Parathyroid adenoma (tissue), 2 donors: ENCODE measurements around the gene KIF13A.

Experiments
- H2AFZ ChIP-seq: fragments of 300-600 bp; sonication (generic); one replicate; pipeline ENCODE4 v1.7.0; 2017; ENCODE audit warnings: antibody characterized with exemption, mild to moderate bottlenecking
- H3K27ac ChIP-seq: fragments of 300-600 bp; sonication (generic); one replicate; pipeline ENCODE4 v1.7.0; 2017
- H3K27me3 ChIP-seq: fragments of 300-600 bp; sonication (generic); one replicate; pipeline ENCODE4 v1.7.0; 2017; ENCODE audit warnings: low read length; ENCODE audit not compliant: control insufficient read depth, insufficient read depth
- H3K36me3 ChIP-seq: fragments of 300-600 bp; sonication (generic); one replicate; pipeline ENCODE4 v1.7.0; 2017; ENCODE audit warnings: low read length; ENCODE audit not compliant: control insufficient read depth, insufficient read depth
- H3K4me1 ChIP-seq: fragments of 300-600 bp; sonication (generic); one replicate; pipeline ENCODE4 v1.7.0; 2017; ENCODE audit warnings: control low read depth
- H3K4me2 ChIP-seq: fragments of 300-600 bp; sonication (generic); one replicate; pipeline ENCODE4 v1.7.0; 2017; ENCODE audit warnings: low read length
- H3K4me3 ChIP-seq: fragments of 300-600 bp; sonication (generic); one replicate; pipeline ENCODE4 v1.7.0; 2017; ENCODE audit warnings: low read depth, low read length
- H3K79me2 ChIP-seq: fragments of 300-600 bp; sonication (generic); one replicate; pipeline ENCODE4 v1.7.0; 2017; ENCODE audit warnings: control low read depth
- H3K9ac ChIP-seq: fragments of 300-600 bp; sonication (generic); one replicate; pipeline ENCODE4 v1.7.0; 2017; ENCODE audit warnings: mild to moderate bottlenecking
- H3K9me3 ChIP-seq: fragments of 300-600 bp; sonication (generic); one replicate; pipeline ENCODE4 v1.7.0; 2017; ENCODE audit warnings: low read length; ENCODE audit not compliant: control insufficient read depth
- CTCF ChIP-seq: fragments of 300-600 bp; sonication (generic); IDR thresholded peaks from one replicate; pipeline ENCODE4 v1.7.0; 2017; ENCODE audit warnings: antibody characterized with exemption, mild to moderate bottlenecking
- donor health status: primary hyperparathyroidism.

Gene KIF13A

GRCh38 chr6:17904491-17905120, 82.8 kb downstream of the KIF13A start:
- H3K27me3 ChIP-seq = no peaks in the 10 kb centered on the region
- H3K9me3 ChIP-seq = no peaks in the 10 kb centered on the region
- no peak overlapping the region for H3K27ac ChIP-seq
- H2AFZ ChIP-seq = no peak overlapping the region
- H3K36me3 ChIP-seq = no peaks in the 10 kb centered on the region
- no peak for TF ChIP-seq CTCF
- H3K4me1 ChIP-seq = peaks cover 6% of the 10 kb centered on the region
- H3K79me2 ChIP-seq = peaks cover 4% of the 10 kb centered on the region
- no peak overlapping the region for H3K4me2 ChIP-seq
- no peak overlapping the region for H3K9ac ChIP-seq
- no peak overlapping the region for H3K4me3 ChIP-seq

DNA sequence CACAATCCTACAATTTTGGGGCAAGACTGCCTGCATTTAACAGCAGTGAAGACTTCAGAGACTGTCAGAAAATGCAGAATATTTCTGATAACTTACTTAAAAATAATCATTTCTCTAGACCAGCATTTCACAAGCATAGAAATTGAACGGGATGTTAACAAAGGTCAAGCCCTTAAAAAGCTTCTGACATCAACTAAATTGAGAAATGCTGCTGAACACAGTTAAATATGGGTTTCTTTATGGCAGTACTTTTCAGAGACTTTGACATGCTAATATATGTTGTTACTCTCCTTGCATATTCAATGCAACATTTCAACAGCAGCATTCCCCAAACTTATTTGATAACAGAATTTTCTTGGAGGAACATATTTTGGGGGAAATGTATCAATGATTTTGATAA, 84.5 kb downstream of the KIF13A start:
- TF ChIP-seq CTCF = no peak
- Histone ChIP-seq H3K4me3 (no peak overlapping the region), H3K27ac (no peak overlapping the region), H2AFZ (no peak overlapping the region), H3K36me3 (no peaks in the 10 kb centered on the region), H3K9me3 (no peaks in the 10 kb centered on the region), H3K79me2 (no peaks in the 10 kb centered on the region), H3K4me1 (peaks cover 6% of the 10 kb centered on the region), H3K27me3 (no peaks in the 10 kb centered on the region), H3K9ac (no peak overlapping the region), H3K4me2 (no peak overlapping the region)

GRCh38 chr6:17901493-17901892, 85.9 kb downstream of the KIF13A start:
- Histone ChIP-seq H3K9me3 (no peaks in the 10 kb centered on the region), H3K9ac (no peak overlapping the region), H3K36me3 (no peaks in the 10 kb centered on the region), H3K79me2 (no peaks in the 10 kb centered on the region), H3K4me1 (no peaks in the 10 kb centered on the region), H3K27me3 (no peaks in the 10 kb centered on the region), H3K4me2 (no peak overlapping the region), H3K4me3 (no peak overlapping the region), H3K27ac (no peak overlapping the region), H2AFZ (no peak overlapping the region)
- no peak for TF ChIP-seq CTCF

GRCh38 chr6:17900011-17900410, 87.4 kb downstream of the KIF13A start:
- no peak overlapping the region for H3K27ac ChIP-seq
- peaks cover 4% of the 10 kb centered on the region for H3K9me3 ChIP-seq
- H3K79me2 ChIP-seq = no peaks in the 10 kb centered on the region
- no peak overlapping the region for H3K4me2 ChIP-seq
- H3K4me3 ChIP-seq = no peak overlapping the region
- H2AFZ ChIP-seq = no peak overlapping the region
- no peak for TF ChIP-seq CTCF
- no peaks in the 10 kb centered on the region for H3K4me1 ChIP-seq
- no peaks in the 10 kb centered on the region for H3K27me3 ChIP-seq
- H3K36me3 ChIP-seq = peaks cover 6% of the 10 kb centered on the region
- no peak overlapping the region for H3K9ac ChIP-seq

GRCh38 chr6:17899491-17899890, 87.9 kb downstream of the KIF13A start:
- no peaks in the 10 kb centered on the region for H3K4me1 ChIP-seq
- H2AFZ ChIP-seq = no peak overlapping the region
- H3K9me3 ChIP-seq = peaks cover 9% of the 10 kb centered on the region
- no peak overlapping the region for H3K27ac ChIP-seq
- no peak overlapping the region for H3K4me2 ChIP-seq
- TF ChIP-seq CTCF = no peak
- peaks cover 8% of the 10 kb centered on the region for H3K36me3 ChIP-seq
- H3K4me3 ChIP-seq = no peak overlapping the region
- no peaks in the 10 kb centered on the region for H3K79me2 ChIP-seq
- H3K9ac ChIP-seq = no peak overlapping the region
- H3K27me3 ChIP-seq = no peaks in the 10 kb centered on the region
